NCI-H146 treated with DMSO at 0.1 percent for 48 hours (cell line): Measurements from ENCODE around the gene NHLH2.

Experiments used
- DNase-seq: peaks from one replicate; lab custom pipeline; 2025; ENCODE audit not compliant: unreplicated experiment; lab: John Stamatoyannopoulos, UW

NHLH2 gene

GRCh38 chr1:115840605-115841460 lies at the start of gene NHLH2:
TSS of gene NHLH2 (minus strand) at chr1:115841126. CDS start at chr1:115838372, 2,754 bp downstream.
- DNase-seq: no peak

DNA sequence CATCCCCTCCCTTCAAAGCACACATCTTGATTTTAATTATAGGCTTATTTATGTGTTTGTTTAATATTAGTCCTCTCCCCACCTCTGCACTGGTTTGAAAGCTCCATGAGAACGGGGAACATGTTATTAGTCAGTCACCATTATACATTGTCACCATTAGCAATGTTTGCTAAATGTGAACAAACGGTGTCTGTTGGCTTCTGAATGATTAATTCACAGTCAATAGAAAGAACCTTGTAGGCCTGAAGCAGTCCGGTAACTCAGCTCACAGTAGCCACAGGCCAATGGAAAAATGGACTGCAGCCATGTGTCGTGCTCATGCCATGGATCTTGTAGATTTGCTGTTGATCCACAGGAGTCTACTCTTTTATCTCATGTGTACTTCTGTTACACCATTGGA lies 49.7 kb upstream of the NHLH2 start:
- no peak for DNase-seq

GRCh38 chr1:115888976-115889375 lies 48.0 kb upstream of the NHLH2 start:
- DNase-seq: no peak

- no peak for DNase-seq
Measured at GRCh38 chr1:115882913-115883902, 42.3 kb upstream of the NHLH2 start.

GRCh38 chr1:115880981-115881672 lies 40.2 kb upstream of the NHLH2 start:
- no peak for DNase-seq

DNA sequence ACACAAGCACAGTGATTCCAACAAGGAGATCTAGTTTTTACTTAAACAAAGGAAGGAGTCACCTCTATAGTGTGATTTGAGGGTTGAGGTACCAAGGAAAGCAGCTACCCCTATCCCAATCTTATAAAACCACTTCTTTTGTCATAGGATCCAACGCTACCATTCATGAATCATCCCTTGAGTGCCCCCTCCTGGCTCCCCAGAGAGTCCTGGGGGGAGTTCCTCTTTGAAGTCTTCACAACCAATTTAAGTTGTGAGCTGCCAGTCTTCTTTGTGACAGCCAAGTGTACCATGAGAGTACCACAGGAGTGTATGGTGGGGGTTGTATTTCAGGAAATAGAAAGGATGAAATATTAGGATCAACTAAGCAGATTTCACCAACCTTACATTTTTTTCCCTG lies 39.1 kb upstream of the NHLH2 start:
- DNase-seq: no peak

- no peak for DNase-seq
Measured at GRCh38 chr1:115877511-115877910, 36.6 kb upstream of the NHLH2 start.

DNA sequence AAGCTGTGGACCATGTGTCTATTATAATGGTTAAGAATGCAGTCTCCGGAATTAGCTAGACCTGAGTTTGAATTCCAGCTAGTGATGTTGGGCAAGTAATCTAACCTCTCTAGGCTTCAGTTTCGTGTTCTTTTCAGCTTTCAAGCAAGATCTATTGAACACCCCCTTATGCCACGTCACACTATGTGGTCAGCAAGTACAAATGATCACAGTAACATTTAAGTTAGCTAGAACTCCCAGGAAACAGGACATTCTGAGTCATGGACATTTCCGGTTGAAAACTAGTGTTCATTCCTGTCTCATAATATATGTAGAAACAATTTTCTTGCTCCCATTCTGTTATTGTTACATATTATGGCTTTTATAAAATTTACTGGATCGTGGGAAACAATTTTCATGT lies 34.0 kb upstream of the NHLH2 start:
- no peak for DNase-seq

- no peak for DNase-seq
Measured at GRCh38 chr1:115874497-115874896, 33.6 kb upstream of the NHLH2 start.

- no peak for DNase-seq
Measured at GRCh38 chr1:115873184-115873583, 32.3 kb upstream of the NHLH2 start.

DNA sequence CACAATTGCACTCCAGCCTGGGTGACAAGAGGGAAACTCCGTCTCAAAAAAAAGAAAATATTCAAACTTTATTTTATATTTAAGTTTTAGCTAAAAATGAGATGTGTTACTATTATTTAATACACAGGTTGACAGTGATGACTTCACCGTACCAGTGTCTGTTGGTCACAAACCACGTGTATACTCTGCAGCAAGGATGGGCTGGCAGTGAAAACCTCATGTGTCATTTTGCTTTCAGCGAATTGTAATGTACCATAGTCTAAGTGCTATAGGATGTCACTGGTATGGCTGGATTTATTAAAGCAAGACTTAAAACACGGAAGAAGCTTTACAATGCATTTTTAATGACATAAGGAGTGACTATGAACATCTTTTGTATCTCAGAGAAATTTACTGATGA lies 28.1 kb upstream of the NHLH2 start:
- no peak for DNase-seq

GRCh38 chr1:115867216-115867615 lies 26.3 kb upstream of the NHLH2 start:
- DNase-seq: no peak

DNA sequence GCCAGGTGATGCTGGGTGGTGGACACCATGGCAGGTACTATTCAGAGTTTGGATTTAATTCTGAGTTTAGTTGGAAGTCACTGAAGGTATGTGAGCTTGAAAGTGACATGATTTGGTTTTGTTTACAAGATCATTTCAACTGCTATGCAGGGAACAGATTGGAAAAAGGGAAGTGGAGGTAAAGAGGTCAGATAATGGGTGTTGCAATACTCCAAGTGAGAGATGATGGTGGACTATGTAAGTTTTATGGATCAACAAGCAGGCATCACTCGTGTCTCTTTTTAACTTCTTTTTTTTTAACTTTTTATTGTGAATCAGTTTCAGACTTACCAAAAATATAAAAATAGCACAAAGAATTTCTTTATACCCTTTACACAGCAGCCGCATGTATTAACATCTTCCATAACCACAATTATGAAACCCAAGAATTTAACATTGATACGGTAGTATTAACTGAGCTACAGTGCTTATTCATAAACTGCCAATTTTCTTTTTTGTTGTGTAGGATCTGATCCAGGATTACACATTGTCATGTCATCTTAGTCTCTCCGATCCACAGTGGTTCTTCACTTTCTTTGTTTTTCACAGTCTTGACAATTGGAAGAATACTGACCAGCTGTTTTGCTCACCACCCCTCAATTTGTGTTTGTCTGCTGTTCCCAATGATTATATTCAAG lies 24.9 kb upstream of the NHLH2 start:
- DNase-seq: no peak

- no peak for DNase-seq
Measured at GRCh38 chr1:115862403-115862802, 21.5 kb upstream of the NHLH2 start.

- DNase-seq: no peak
Measured at GRCh38 chr1:115854005-115854404, 13.1 kb upstream of the NHLH2 start.

DNA sequence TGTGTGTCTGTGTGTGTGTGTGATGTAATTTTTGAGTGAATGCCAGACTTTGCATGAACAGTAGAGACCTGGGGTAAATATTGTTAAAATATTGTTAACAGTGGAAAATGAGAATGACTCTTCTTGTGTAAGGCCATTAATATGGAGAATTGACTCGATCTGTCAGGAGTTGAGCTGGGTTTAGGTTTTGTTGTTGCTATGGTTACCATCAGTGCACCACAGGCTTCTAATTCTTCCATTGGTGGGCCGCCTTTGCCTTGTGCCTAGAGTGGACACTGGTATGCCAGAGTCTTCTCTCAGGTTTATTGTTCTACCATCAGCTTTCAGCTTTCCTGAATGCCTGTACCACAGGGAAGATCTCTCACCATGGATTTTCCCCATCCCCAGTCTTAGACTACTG lies 10.0 kb upstream of the NHLH2 start:
- no peak for DNase-seq

DNA sequence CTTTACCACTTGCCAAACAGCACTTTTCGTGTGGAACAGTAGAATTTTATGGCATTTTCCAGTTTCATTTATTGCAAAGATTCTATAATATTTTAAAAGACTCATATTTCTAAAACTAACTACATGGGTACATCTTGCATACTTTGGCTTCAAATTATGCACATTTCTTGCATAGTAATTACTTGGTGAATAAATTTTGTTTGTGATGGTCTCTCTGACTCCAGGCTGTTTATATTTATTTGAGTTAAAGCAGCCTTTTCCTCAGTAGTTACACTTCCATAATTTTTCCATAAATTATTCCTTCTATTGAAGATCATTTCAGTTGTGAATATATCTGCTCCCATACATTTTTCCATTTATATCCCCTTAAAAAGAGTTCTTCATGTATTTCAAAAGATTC lies 6.9 kb upstream of the NHLH2 start:
- no peak for DNase-seq

DNA sequence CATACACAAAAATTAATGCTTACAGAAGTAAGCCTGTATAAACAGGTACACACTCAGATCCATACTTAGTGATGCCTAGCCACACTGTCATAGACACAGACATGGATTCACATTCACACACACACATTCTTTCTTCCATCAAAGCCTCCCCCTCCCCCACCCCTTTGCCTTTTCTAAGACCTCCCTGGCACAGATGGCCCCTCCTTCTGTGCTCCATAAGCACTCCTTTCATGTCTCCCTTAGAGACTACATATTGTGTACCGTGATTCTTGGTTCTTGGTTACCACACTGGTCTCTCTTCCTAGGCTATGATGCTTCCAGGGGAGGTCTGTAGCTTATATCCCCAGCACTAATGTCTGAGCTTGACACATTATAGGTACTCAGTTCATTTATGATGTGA lies 2.0 kb upstream of the NHLH2 start:
- DNase-seq: no peak

DNA sequence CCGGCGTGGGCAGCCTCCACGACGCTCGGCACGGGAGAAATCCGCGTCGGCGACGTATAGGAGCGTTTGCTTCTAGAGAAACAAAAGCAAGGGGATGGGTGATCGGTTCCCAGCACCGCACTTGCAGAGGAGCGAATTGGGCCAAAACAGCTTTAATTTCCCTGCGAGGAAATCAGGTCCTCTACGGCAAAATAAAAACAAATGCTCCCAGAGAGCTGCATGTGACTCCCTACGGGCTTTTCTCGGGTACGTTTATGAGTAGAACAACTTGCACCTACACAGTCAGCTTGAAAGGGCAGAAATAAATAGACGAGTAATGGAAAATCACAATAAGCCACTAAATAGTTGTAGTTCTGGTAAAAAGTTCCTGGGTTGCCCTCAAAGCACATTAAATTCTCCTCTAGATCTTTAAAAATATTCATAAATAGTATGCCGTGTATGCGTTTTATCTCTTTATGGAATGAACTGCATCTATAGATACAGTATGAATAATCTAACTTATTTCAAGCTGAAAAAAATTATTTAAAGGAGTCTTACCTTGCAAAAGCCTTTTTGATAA lies 1.2 kb downstream of the NHLH2 start:
- no peak for DNase-seq

DNA sequence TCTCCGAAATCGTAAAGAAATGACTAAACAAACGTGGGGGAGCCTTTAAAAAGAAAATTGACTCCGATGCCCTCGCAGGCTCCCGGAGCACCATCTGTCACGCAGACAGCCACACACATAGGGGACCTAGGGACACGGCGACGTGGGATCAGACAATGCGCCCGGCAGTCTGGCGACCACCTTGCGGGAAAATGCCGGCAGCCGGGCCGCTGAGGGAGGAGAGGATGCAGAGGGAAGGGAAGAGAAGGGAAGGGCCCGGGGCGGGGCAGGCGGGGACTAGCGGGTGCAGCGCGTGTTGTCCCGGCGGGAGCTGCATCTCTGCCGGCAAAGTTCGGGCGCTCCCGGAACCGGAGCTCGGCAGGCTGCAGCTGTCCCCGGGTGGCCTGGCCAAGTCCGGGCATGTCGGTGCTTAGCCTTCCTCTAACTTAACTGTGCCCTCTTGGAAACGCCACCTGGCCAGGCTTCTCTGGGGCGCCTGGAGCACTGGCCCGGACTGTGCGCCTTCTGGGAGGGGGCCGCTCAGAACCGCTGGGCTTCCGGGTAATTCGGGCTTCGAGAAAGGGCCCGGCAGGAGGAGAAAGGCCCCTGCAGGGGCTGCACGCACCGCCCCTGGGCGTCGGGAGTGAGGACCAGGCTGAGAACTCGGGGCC lies 1.8 kb downstream of the NHLH2 start:
- DNase-seq: no peak
